H1 (cell line): Measurements from ENCODE around the gene PRR5. TPM values are rescaled to one million over a fixed set of nuclear protein-coding genes. Genes with fewer than 3 reads are reported as not detected.

Experiments used
- CTCF ChIA-PET: fragments of 300-600 bp; sonication (Branson Sonifier 250); formaldehyde crosslinking; loops from one replicate; lab custom pipeline; 2021; ENCODE audit not compliant: partially characterized antibody; lab: Charles Lee
- POLR2A ChIA-PET: fragments of 300-600 bp; sonication (Branson Sonifier 250); formaldehyde crosslinking; loops from one replicate; lab custom pipeline; 2021; ENCODE audit warnings: inconsistent platforms; ENCODE audit not compliant: partially characterized antibody; lab: Charles Lee
- DNase-seq, 2 experiments: peaks; one replicate each; pipeline versions ENCODE4 v3.0.0 to v3.0.0-alpha.2; 2010 to 2022; ENCODE audit warnings: low spot score in 2 of 2, low read depth in 1 of 2, mixed read lengths in 1 of 2
- FAIRE-seq: peaks from 2 replicates; lab custom pipeline; 2011; peaks lifted over from hg19 to GRCh38; lab: Jason Lieb, UNC
- H2AFZ ChIP-seq: 2 replicates; pipeline ENCODE4 v1.8.1; 2012; ENCODE audit warnings: low read length, inconsistent platforms
- H2AK5ac ChIP-seq: 2 replicates; pipeline ENCODE4 v1.6.1; 2013; ENCODE audit warnings: low read depth, low read length
- H2BK120ac ChIP-seq: replicated peaks from 2 replicates; pipeline ENCODE3; 2013; ENCODE audit warnings: low read depth, low read length, inconsistent platforms
- H2BK12ac ChIP-seq: 2 replicates; pipeline ENCODE4 v1.6.1; 2013; ENCODE audit warnings: low read depth, low read length
- H2BK15ac ChIP-seq: 2 replicates; pipeline ENCODE4 v1.6.1; 2013; ENCODE audit warnings: low read length
- H2BK20ac ChIP-seq: 2 replicates; pipeline ENCODE4 v1.6.1; 2013; ENCODE audit warnings: low read length
- H2BK5ac ChIP-seq: 2 replicates; pipeline ENCODE4 v1.6.1; 2013; ENCODE audit warnings: low read depth, low read length
- H3K14ac ChIP-seq: 2 replicates; pipeline ENCODE4 v1.6.1; 2013; ENCODE audit warnings: inconsistent platforms; ENCODE audit not compliant: insufficient read length
- H3K18ac ChIP-seq: 2 replicates; pipeline ENCODE4 v1.6.1; 2013; ENCODE audit warnings: low read length; ENCODE audit errors: extremely low read depth
- H3K23ac ChIP-seq: 2 replicates; pipeline ENCODE4 v1.6.1; 2013; ENCODE audit warnings: inconsistent platforms; ENCODE audit not compliant: insufficient read length
- H3K23me2 ChIP-seq: 2 replicates; pipeline ENCODE4 v1.6.1; 2013; ENCODE audit warnings: low read depth, low read length
- H3K27ac ChIP-seq: 2 replicates; pipeline ENCODE4 v1.6.1; 2011; ENCODE audit warnings: low read depth, low read length, inconsistent platforms
- H3K27me3 ChIP-seq, 4 experiments: replicated peaks in 1 of 4; 1 replicate in 1 of 4; 2 replicates in 3 of 4; pipeline versions ENCODE4 v1.6.1 to v1.8.1; 2011 to 2013; ENCODE audit warnings: low read length in 3 of 4, mild to moderate bottlenecking in 3 of 4, inconsistent platforms in 2 of 4, mixed read lengths in 2 of 4, moderate library complexity in 1 of 4; ENCODE audit not compliant: control insufficient read depth in 3 of 4, insufficient read depth in 3 of 4; ENCODE audit errors: extremely low read depth in 1 of 4
- H3K36me3 ChIP-seq, 4 experiments: 2 replicates each; pipeline versions ENCODE4 v1.6.1 to v1.8.1; 2011 to 2013; ENCODE audit warnings: mild to moderate bottlenecking in 4 of 4, low read length in 3 of 4, moderate library complexity in 2 of 4, control low read depth in 1 of 4, inconsistent platforms in 1 of 4; ENCODE audit not compliant: insufficient read depth in 4 of 4, control insufficient read depth in 2 of 4
- H3K4ac ChIP-seq: replicated peaks from 2 replicates; pipeline ENCODE3; 2013; ENCODE audit warnings: low read length, low read depth, mixed read lengths, inconsistent platforms; ENCODE audit not compliant: insufficient read length
- H3K4me1 ChIP-seq, 4 experiments: replicated peaks in 1 of 4; 1 replicate in 1 of 4; 2 replicates in 3 of 4; pipeline versions ENCODE4 v1.6.1 to v1.8.1; 2011 to 2013; ENCODE audit warnings: low read length in 3 of 4, inconsistent platforms in 2 of 4, mixed read lengths in 1 of 4; ENCODE audit not compliant: insufficient read depth in 4 of 4, control insufficient read depth in 3 of 4
- H3K4me2 ChIP-seq, 2 experiments: 2 replicates each; pipeline versions ENCODE4 v1.6.1 to v1.8.1; 2011 to 2013; ENCODE audit warnings: low read depth in 2 of 2, low read length in 2 of 2, control low read depth in 1 of 2, inconsistent platforms in 1 of 2, mild to moderate bottlenecking in 1 of 2; ENCODE audit not compliant: insufficient read depth in 1 of 2
- H3K4me3 ChIP-seq, 4 experiments: fragments of 200-600, 300-600 bp in 1 of 4; sonication (generic), shearing (Covaris generic), sonication (Bioruptor Twin) in 1 of 4; 2 replicates each; pipeline versions ENCODE4 v1.5.1 to v1.8.1; 2011 to 2016; ENCODE audit warnings: low read length in 4 of 4, low read depth in 3 of 4, control low read depth in 2 of 4, inconsistent platforms in 2 of 4, mild to moderate bottlenecking in 2 of 4, mixed read lengths in 1 of 4, moderate library complexity in 1 of 4; ENCODE audit not compliant: insufficient read depth in 2 of 4; ENCODE audit errors: extremely low read depth in 1 of 4
- H3K56ac ChIP-seq: replicated peaks from 2 replicates; pipeline ENCODE3; 2013; ENCODE audit warnings: low read depth, mild to moderate bottlenecking, mixed read lengths, low read length, inconsistent platforms; ENCODE audit not compliant: insufficient read length
- H3K79me1 ChIP-seq: 2 replicates; pipeline ENCODE4 v1.6.1; 2013; ENCODE audit warnings: low read depth, low read length, control low read depth
- H3K79me2 ChIP-seq, 2 experiments: 2 replicates each; pipeline versions ENCODE4 v1.6.1 to v1.8.1; 2012 to 2013; ENCODE audit warnings: low read length in 2 of 2, mild to moderate bottlenecking in 2 of 2, inconsistent platforms in 1 of 2; ENCODE audit not compliant: insufficient read depth in 2 of 2, control insufficient read depth in 1 of 2
- H3K9ac ChIP-seq, 4 experiments: replicated peaks in 1 of 4; 1 replicate in 1 of 4; 2 replicates in 3 of 4; pipeline versions ENCODE4 v1.6.1 to v1.8.1; 2011 to 2013; ENCODE audit warnings: low read depth in 3 of 4, low read length in 3 of 4, control low read depth in 2 of 4, mild to moderate bottlenecking in 2 of 4, moderate library complexity in 2 of 4, inconsistent platforms in 1 of 4; ENCODE audit errors: extremely low read depth in 1 of 4
- H3K9me3 ChIP-seq, 2 experiments: 2 replicates each; pipeline versions ENCODE4 v1.6.1 to v1.8.1; 2012 to 2013; ENCODE audit warnings: mild to moderate bottlenecking in 2 of 2, moderate library complexity in 2 of 2, control low read depth in 1 of 2, inconsistent platforms in 1 of 2, low read depth in 1 of 2, low read length in 1 of 2, mixed read lengths in 1 of 2; ENCODE audit not compliant: insufficient read depth in 2 of 2
- H4K20me1 ChIP-seq, 2 experiments: replicated peaks in 1 of 2; 2 replicates each; pipeline versions ENCODE3 to v1.8.1; 2011 to 2013; ENCODE audit warnings: inconsistent platforms in 2 of 2, low read length in 2 of 2, mild to moderate bottlenecking in 1 of 2; ENCODE audit not compliant: insufficient read depth in 2 of 2, control insufficient read depth in 1 of 2
- H4K5ac ChIP-seq: 2 replicates; pipeline ENCODE4 v1.6.1; 2013; ENCODE audit warnings: low read length, low read depth, mixed read lengths, inconsistent platforms; ENCODE audit not compliant: insufficient read length
- H4K8ac ChIP-seq: 2 replicates; pipeline ENCODE4 v1.8.0; 2013; ENCODE audit warnings: mild to moderate bottlenecking, moderate library complexity, low read length, inconsistent platforms; ENCODE audit not compliant: insufficient read depth; ENCODE audit errors: extremely low read depth
- H4K91ac ChIP-seq: replicated peaks from 2 replicates; pipeline ENCODE3; 2013; ENCODE audit warnings: low read length, mixed read lengths, inconsistent platforms; ENCODE audit not compliant: insufficient read length
- BACH1 ChIP-seq: IDR thresholded peaks from 2 replicates; pipeline ENCODE4 v1.6.1; 2012; ENCODE audit warnings: low read length, improper control_type of control experiment
- CHD2 ChIP-seq: IDR thresholded peaks from 2 replicates; pipeline ENCODE4 v1.6.1; 2012; ENCODE audit warnings: low read length, improper control_type of control experiment
- GABPA ChIP-seq: IDR thresholded peaks from 2 replicates; pipeline ENCODE4 v1.6.1; 2011; ENCODE audit warnings: mild to moderate bottlenecking, low read length, moderate library complexity, borderline replicate concordance; ENCODE audit not compliant: insufficient read depth
- NANOG ChIP-seq: IDR thresholded peaks from 2 replicates; pipeline ENCODE4 v1.6.1; 2011; ENCODE audit warnings: low read length, low read depth, mild to moderate bottlenecking, inconsistent platforms; ENCODE audit not compliant: insufficient read depth, poor library complexity, severe bottlenecking
- POLR2A ChIP-seq, 2 experiments: IDR thresholded peaks; 1 replicate in 1 of 2; 2 replicates in 1 of 2; pipeline ENCODE4 v1.6.1; 2011; ENCODE audit warnings: low read depth in 2 of 2, low read length in 2 of 2, mild to moderate bottlenecking in 2 of 2; ENCODE audit errors: control extremely low read depth in 1 of 2
- RAD21 ChIP-seq, 2 experiments: IDR thresholded peaks in 1 of 2; conservative IDR thresholded peaks in 1 of 2; 2 replicates each; pipeline ENCODE4 v1.6.1; 2011; ENCODE audit warnings: low read depth in 2 of 2, low read length in 2 of 2, improper control_type of control experiment in 1 of 2, inconsistent platforms in 1 of 2, mild to moderate bottlenecking in 1 of 2, moderate library complexity in 1 of 2
- SRF ChIP-seq: IDR thresholded peaks from 2 replicates; pipeline ENCODE4 v1.6.1; 2011; ENCODE audit warnings: mild to moderate bottlenecking, low read depth, low read length, moderate library complexity
- TCF12 ChIP-seq: IDR thresholded peaks from 2 replicates; pipeline ENCODE4 v1.6.1; 2011; ENCODE audit warnings: low read depth, mild to moderate bottlenecking, low read length
- ZNF274 ChIP-seq: IDR thresholded peaks from 2 replicates; pipeline ENCODE4 v1.7.0; 2012; ENCODE audit warnings: low read length, borderline replicate concordance; ENCODE audit errors: extremely low read depth
- WGBS, 2 experiments: shearing (Covaris generic) in 1 of 2; methylation state at CpG; one replicate each; pipeline versions ENCODE4 v1.1.6 to v1.1.7; 2013 to 2015; ENCODE audit warnings: low lambda C conversion rate in 2 of 2, mixed read lengths in 2 of 2, inconsistent platforms in 1 of 2, low coverage in 1 of 2, missing lambda C conversion rate in 1 of 2; ENCODE audit not compliant: insufficient replicate concordance in 2 of 2, insufficient coverage in 1 of 2, insufficient read length in 1 of 2; ENCODE audit errors: extremely low coverage in 1 of 2, missing lambda C conversion rate in 1 of 2; 5-methylcytosine and 5-hydroxymethylcytosine counted together
- polyA plus RNA-seq, 7 experiments: library from polyadenylated mRNA; depleted of rRNA in 3 of 7; stranded (reverse) in 5 of 7; unstranded in 2 of 7; fragments of >200 nt in 5 of 7; fragments of 200-250 nt in 2 of 7; gene quantifications; 1 replicate in 5 of 7; 2 replicates in 1 of 7; 4 replicates in 1 of 7; pipeline versions ENCODE4 v1.2.1 to v1.2.3, GENCODE V29; 2011 to 2013; ENCODE audit warnings: missing spikeins in 2 of 7, mixed read lengths in 2 of 7
- total RNA-seq: library from RNA; stranded (reverse); fragmentation: NEBNext Ultra II Directional; extraction: Animal tissue kit (Norgen Biotek cat#: 25700); gene quantifications from 2 replicates; pipeline ENCODE4 v1.2.1, GENCODE V29; 2021
- TF ChIP-seq, protein P1 (sequence below): IDR thresholded peaks from 2 replicates; pipeline ENCODE4 v1.6.1; 2011; ENCODE audit warnings: low read depth, mild to moderate bottlenecking, low read length; ENCODE audit not compliant: insufficient read depth

The PRR5 gene
- total and polyA plus RNA-seq, 2 of the 8 experiments (the other 6 are each of a cell fraction or from before 2014, with no cell fraction given) = 16.5 to 25.7 TPM

DNA sequence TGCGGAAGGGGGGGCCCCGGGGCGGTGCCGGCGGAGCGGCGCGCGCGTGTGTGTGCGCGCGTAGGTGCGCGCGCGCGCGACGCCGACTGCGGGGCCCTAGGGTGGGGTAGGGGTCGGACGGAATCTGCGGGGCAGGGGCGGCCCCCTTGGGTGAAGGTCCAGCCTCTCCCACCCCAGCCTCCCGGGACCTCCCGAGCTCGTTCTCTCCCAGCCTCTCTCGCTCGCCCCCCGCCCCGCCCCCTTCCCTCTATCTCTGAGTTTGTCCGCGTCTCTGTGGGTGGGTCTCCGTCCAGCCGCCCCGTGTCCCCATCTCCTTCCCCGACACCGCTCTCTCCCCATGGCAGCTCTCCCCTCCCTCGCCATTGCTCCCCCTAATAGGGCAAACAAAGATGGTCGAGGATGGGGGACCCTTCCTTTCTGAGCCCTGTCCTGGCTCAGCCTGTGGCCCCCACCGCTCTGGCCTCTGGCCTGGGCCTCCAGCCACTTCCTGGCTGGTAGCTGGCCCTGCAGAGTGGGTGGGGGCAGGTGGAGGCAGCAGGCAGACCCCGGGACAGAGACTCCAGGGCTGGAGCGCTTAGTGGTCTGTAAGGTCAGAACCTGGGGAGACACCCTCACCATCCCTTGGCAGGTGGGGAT, 33.0 kb upstream of the PRR5 start:
- no peak overlapping the region for H3K27ac ChIP-seq
- H3K36me3 ChIP-seq = no peaks in the 10 kb centered on the region
- 25% methylated on average over 7 of the region's 45 CpGs; no CpG with 5 or more reads in 1 of the 2 experiments for WGBS, 2 experiments
- H2BK120ac ChIP-seq = no peak overlapping the region
- H3K27me3 ChIP-seq = peaks cover 0 to 16% (median 10%) of the 10 kb centered on the region in 4 experiments; a peak in 6 of 7 replicates
- no peak overlapping the region for H2BK5ac ChIP-seq
- H3K23me2 ChIP-seq = peaks cover 5% of the 10 kb centered on the region; the same call in 1 of the 2 replicates
- H3K79me2 ChIP-seq = no peaks in the 10 kb centered on the region
- no peak overlapping the region for H4K5ac ChIP-seq
- FAIRE-seq (no peak), DNase-seq (no peak)
- H3K18ac ChIP-seq = no peak overlapping the region
- no peak overlapping the region for H3K4ac ChIP-seq
- H4K91ac ChIP-seq = no peak overlapping the region
- H3K4me2 ChIP-seq = peak overlapping the region; percentile 54 to 68
- no peak overlapping the region for H3K56ac ChIP-seq
- H3K9me3 ChIP-seq = no peaks in the 10 kb centered on the region
- H2BK20ac ChIP-seq = no peak overlapping the region
- H4K8ac ChIP-seq = no peak overlapping the region
- peaks cover 0 to 4% of the 10 kb centered on the region in 2 experiments for H4K20me1 ChIP-seq
- no peak overlapping the region for H3K14ac ChIP-seq
- H3K4me1 ChIP-seq = peaks cover 0 to 5% (median 1%) of the 10 kb centered on the region in 4 experiments; a peak in 4 of 7 replicates
- H3K23ac ChIP-seq = no peak overlapping the region
- no peak overlapping the region for H2BK12ac ChIP-seq
- no peaks in the 10 kb centered on the region for H3K79me1 ChIP-seq
- H2BK15ac ChIP-seq = no peak overlapping the region
- TF ChIP-seq NANOG (no peak), GABPA (no peak), BACH1 (no peak), TCF12 (no peak), POLR2A (IDR thresholded peaks at IDR 0.05; ENCODE audit: control extremely low read depth in 1 of 2, low read depth in 2 of 2, low read length in 2 of 2) (no peak), CHD2 (no peak), RAD21 (IDR thresholded peaks at IDR 0.05 in 1 of 2, conservative IDR thresholded peaks at IDR 0.05 in 1 of 2; ENCODE audit: low read depth in 2 of 2, low read length in 2 of 2) (no peak), ZNF274 (no peak), SRF (no peak)
- TF ChIP-seq, protein P1, sequence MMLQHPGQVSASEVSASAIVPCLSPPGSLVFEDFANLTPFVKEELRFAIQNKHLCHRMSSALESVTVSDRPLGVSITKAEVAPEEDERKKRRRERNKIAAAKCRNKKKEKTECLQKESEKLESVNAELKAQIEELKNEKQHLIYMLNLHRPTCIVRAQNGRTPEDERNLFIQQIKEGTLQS = no peak
- ChIA-PET POLR2A (no interaction called here), CTCF (interaction anchor here (0.6 to 2.7 kb wide), 6 partner anchors 12 to 124 kb away, joined by 3 to 24 read pairs (median 6); no protein-coding TSS in a partner anchor)
- H3K9ac ChIP-seq = no peak overlapping the region
- H2AK5ac ChIP-seq = no peak overlapping the region
- H2AFZ ChIP-seq = no peak overlapping the region
- H3K4me3 ChIP-seq = peak overlapping the region; percentile 7 to 64 (median 26); a peak in 5 of 8 replicates
